ENCODE data around the gene TAAR1.
"Not testable (repeated sequence)": the region's sequence is repeated elsewhere in the genome, so short reads cannot be mapped to it uniquely, and the experiment has no call there.

The TAAR1 gene

GRCh38 chr6:132659082-132659481, at the start of gene TAAR1:
TAAR1 (minus strand) TSS chr6:132659182; CDS start chr6:132646003, 13,179 bp downstream.
- no peak within 1 kb of the TSS for H3K27ac ChIP-seq
- no peak within 1 kb of the TSS for H3K4me3 ChIP-seq

- Histone ChIP-seq H3K4me3 (no peak overlapping the region), H3K27ac (no peak overlapping the region)
Measured at GRCh38 chr6:132708771-132709170, 49.8 kb upstream of the TAAR1 start.

- Histone ChIP-seq H3K27ac (no peak overlapping the region), H3K4me3 (no peak overlapping the region)
Measured at GRCh38 chr6:132708002-132708401, 49.0 kb upstream of the TAAR1 start.

GRCh38 chr6:132706756-132707155, 47.8 kb upstream of the TAAR1 start:
- H3K27ac ChIP-seq, H3K4me3 ChIP-seq: not testable (repeated sequence)

GRCh38 chr6:132703936-132704335, 45.0 kb upstream of the TAAR1 start:
- no peak overlapping the region for H3K27ac ChIP-seq
- H3K4me3 ChIP-seq, result no peak overlapping the region

- H3K27ac ChIP-seq, result no peak overlapping the region
Measured at GRCh38 chr6:132698608-132699007, 39.6 kb upstream of the TAAR1 start.

GRCh38 chr6:132695773-132696172, 36.8 kb upstream of the TAAR1 start:
- Histone ChIP-seq H3K27ac (no peak overlapping the region), H3K4me3 (no peak overlapping the region)

More at GRCh38 chr6:132698608-132699007, 39.6 kb upstream of the TAAR1 start:
- H3K4me3 ChIP-seq, result no peak overlapping the region

- no peak overlapping the region for H3K27ac ChIP-seq
- no peak overlapping the region for H3K4me3 ChIP-seq
Measured at GRCh38 chr6:132693478-132693877, 34.5 kb upstream of the TAAR1 start.

GRCh38 chr6:132690678-132691077, 31.7 kb upstream of the TAAR1 start:
- Histone ChIP-seq H3K4me3 (no peak overlapping the region), H3K27ac (no peak overlapping the region)

- peak overlapping the region in 1 of 7 experiments; percentile 22 for H3K4me3 ChIP-seq
- peak overlapping the region in 2 of 21 experiments; percentile 22 to 48 for H3K27ac ChIP-seq
Measured at GRCh38 chr6:132687306-132687705, 28.3 kb upstream of the TAAR1 start.

- H3K4me3 ChIP-seq, result peak overlapping the region in 1 of 7 experiments; percentile 22
- H3K27ac ChIP-seq, result peak overlapping the region in 2 of 21 experiments; percentile 22 to 48
Measured at GRCh38 chr6:132686531-132686930, 27.5 kb upstream of the TAAR1 start.

- Histone ChIP-seq H3K4me3 (no peak overlapping the region), H3K27ac (peak overlapping the region in 1 of 21 experiments; percentile 46)
Measured at GRCh38 chr6:132685009-132685408, 26.0 kb upstream of the TAAR1 start.

- H3K4me3 ChIP-seq, result no peak overlapping the region
- H3K27ac ChIP-seq, result peak overlapping the region in 1 of 21 experiments; percentile 71
Measured at GRCh38 chr6:132684272-132684671, 25.3 kb upstream of the TAAR1 start.

- Histone ChIP-seq H3K4me3 (no peak overlapping the region), H3K27ac (peak overlapping the region in 2 of 21 experiments; percentile 27 to 71)
Measured at GRCh38 chr6:132683543-132683942, 24.6 kb upstream of the TAAR1 start.

- H3K27ac ChIP-seq, H3K4me3 ChIP-seq: not testable (repeated sequence)
Measured at GRCh38 chr6:132679094-132679493, 20.1 kb upstream of the TAAR1 start.

GRCh38 chr6:132675749-132676148, 16.8 kb upstream of the TAAR1 start:
- Histone ChIP-seq H3K4me3 (no peak overlapping the region), H3K27ac (no peak overlapping the region)

- no peak overlapping the region for H3K4me3 ChIP-seq
Measured at GRCh38 chr6:132675002-132675401, 16.0 kb upstream of the TAAR1 start.

GRCh38 chr6:132673376-132674094, 14.6 kb upstream of the TAAR1 start:
- no peak overlapping the region for H3K4me3 ChIP-seq

More at GRCh38 chr6:132675002-132675401, 16.0 kb upstream of the TAAR1 start:
- no peak overlapping the region for H3K27ac ChIP-seq

GRCh38 chr6:132671295-132671694, 12.3 kb upstream of the TAAR1 start:
- no peak overlapping the region for H3K4me3 ChIP-seq
- H3K27ac ChIP-seq, result no peak overlapping the region

More at GRCh38 chr6:132673376-132674094, 14.6 kb upstream of the TAAR1 start:
- no peak overlapping the region for H3K27ac ChIP-seq

GRCh38 chr6:132669690-132670291, 10.8 kb upstream of the TAAR1 start:
- H3K27ac ChIP-seq, result no peak overlapping the region
- no peak overlapping the region for H3K4me3 ChIP-seq

GRCh38 chr6:132666118-132666517, 7.1 kb upstream of the TAAR1 start:
- H3K27ac ChIP-seq, result no peak overlapping the region
- no peak overlapping the region for H3K4me3 ChIP-seq
